ENCODE data around the gene CALCR. TPM values are rescaled to one million over a fixed set of nuclear protein-coding genes. Genes with fewer than 3 reads are reported as not detected.

Gene CALCR
- total and polyA plus RNA-seq, 9 of the 15 experiments (the other 6 are each of a cell fraction or from before 2014, with no cell fraction given): 0.04 to 0.14 (median 0.09) TPM; not detected in 3

DNA sequence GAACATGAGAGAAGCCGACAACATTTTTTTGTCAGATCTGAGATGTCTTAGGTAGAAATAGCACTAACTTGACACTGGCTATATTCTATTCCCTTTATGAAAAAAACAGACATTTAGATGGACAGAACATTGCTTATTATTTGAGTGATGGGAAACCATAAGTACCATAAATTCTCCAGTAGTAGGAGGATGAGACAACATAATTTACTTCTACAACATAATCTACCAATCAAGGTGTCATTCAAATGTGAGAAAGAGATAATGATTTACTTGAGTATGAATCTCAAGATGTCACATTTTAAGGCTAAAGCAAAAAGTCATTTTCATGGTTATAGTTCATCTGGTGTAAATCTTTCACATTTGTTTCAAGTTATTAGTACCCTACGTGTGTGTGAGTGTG, 110.8 kb downstream of the CALCR start:
- 0% methylated on average over 2 of the region's 2 CpGs for WGBS (ENCODE audit: insufficient coverage, low coverage, missing lambda C conversion rate)

More for the DNA sequence above, 110.8 kb downstream of the CALCR start:
- Histone ChIP-seq H3K79me2 (ENCODE audit: control insufficient read depth, insufficient read depth, low read length) (no peaks in the 10 kb centered on the region), H3K27ac (ENCODE audit: extremely low read depth, low read depth, low read length) (no peak overlapping the region), H2AFZ (ENCODE audit: low read depth, low read length) (no peak overlapping the region), H3K36me3 (ENCODE audit: control insufficient read depth, insufficient read depth, low read length) (no peaks in the 10 kb centered on the region), H3K9me1 (ENCODE audit: control insufficient read depth, insufficient read depth, low read length) (no peaks in the 10 kb centered on the region), H3K4me2 (ENCODE audit: insufficient read depth, low read length) (no peak overlapping the region), H3K27me3 (ENCODE audit: control insufficient read depth in 2 of 2, insufficient read depth in 2 of 2, low read length in 2 of 2) (peaks cover 0 to 2% of the 10 kb centered on the region in 2 experiments; a peak in 1 of 5 replicates), H3K4me3 (no peak overlapping the region), H4K20me1 (replicated peaks; ENCODE audit: control insufficient read depth, insufficient read depth, low read length) (no peaks in the 10 kb centered on the region), H3K9me3 (replicated peaks; ENCODE audit: control insufficient read depth, insufficient read depth, low read depth, low read length) (no peaks in the 10 kb centered on the region), H3K9ac (ENCODE audit: insufficient read depth in 1 of 2, low read depth in 2 of 2, low read length in 2 of 2) (no peak overlapping the region), H3K4me1 (replicated peaks in 1 of 2; ENCODE audit: control insufficient read depth in 2 of 2, insufficient read depth in 2 of 2, low read length in 2 of 2) (no peaks in the 10 kb centered on the region)
- BruUV-seq (replicated peaks): no TSS peak
- CTCF ChIA-PET (ENCODE audit: low intra/inter-chr PET ratio): no interaction called here
- ATAC-seq (no peak), FAIRE-seq (no peak), DNase-seq (ENCODE audit: extremely low read depth in 1 of 4, low spot score in 3 of 4) (no peak)
- in situ Hi-C loops (cut with MboI): no loop called here
- intact Hi-C loops (cut with micrococcal nuclease): no loop called here
- POLR2A ChIA-PET: no interaction called here
- TF ChIP-seq HMBOX1 (IDR thresholded peaks at IDR 0.05) (no peak), ZNF384 (IDR thresholded peaks at IDR 0.05; ENCODE audit: low read depth, low read length) (no peak), GABPB2 (CRISPR knock-in tag; conservative IDR thresholded peaks at IDR 0.05) (no peak), ZNF695 (CRISPR knock-in tag; IDR thresholded peaks at IDR 0.05) (no peak), ZNF592 (IDR thresholded peaks at IDR 0.05) (no peak), NFE2 (IDR thresholded peaks at IDR 0.05; ENCODE audit: low read depth) (no peak)

All from K562 (cell line).